HepG2 (cell line): ENCODE measurements around the gene EPB41. TPM values are rescaled to one million over a fixed set of nuclear protein-coding genes. Genes with fewer than 3 reads are reported as not detected.

Source experiments
- ATAC-seq: fragments of 200-7000 bp; cut with Tn5 transposase; 3 replicates; pipeline ENCODE4 v1.9.1; 2020; ENCODE audit warnings: mild to moderate bottlenecking, moderate library complexity
- BruUV-seq: library from RNA; stranded (reverse); fragments of 400-500 nt; replicated peaks from 2 replicates; lab custom pipeline; 2021; lab: Mats Ljungman, UMichigan
- CTCF ChIA-PET: fragments of 300-600 bp; formaldehyde crosslinking; extraction: SDS; loops from one replicate; lab custom pipeline; 2021; ENCODE audit warnings: low total read pairs, inconsistent platforms, low intra/inter-chr PET ratio; lab: Yijun Ruan, JAX
- POLR2A ChIA-PET: fragments of 350-600 bp; sonication (Branson Sonifier 250); formaldehyde crosslinking; loops from one replicate; lab custom pipeline; 2020; ENCODE audit warnings: antibody characterized with exemption, inconsistent platforms; lab: Yijun Ruan, JAX
- DNase-seq: peaks from one replicate; pipeline ENCODE4 v3.0.0-alpha.2; 2015; ENCODE audit warnings: low spot score
- FAIRE-seq: peaks from 3 replicates; lab custom pipeline; 2011; peaks lifted over from hg19 to GRCh38; lab: Jason Lieb, UNC
- H2AFZ ChIP-seq: one replicate; pipeline ENCODE4 v1.6.1; 2011; ENCODE audit warnings: low read length, inconsistent platforms
- H3K27ac ChIP-seq: fragments of 300-600 bp; 3 replicates; pipeline ENCODE4 v1.8.0; 2011; ENCODE audit warnings: mixed run types, mild to moderate bottlenecking, mixed read lengths, low read length, inconsistent platforms; ENCODE audit not compliant: insufficient read depth; ENCODE audit errors: extremely low read length
- H3K27me3 ChIP-seq, 2 experiments: fragments of 200-600 bp in 1 of 2; 2 replicates in 1 of 2; 3 replicates in 1 of 2; pipeline versions ENCODE4 v1.6.0 to v1.8.0; 2011; ENCODE audit warnings: low read length in 2 of 2, mild to moderate bottlenecking in 2 of 2, moderate library complexity in 2 of 2, inconsistent platforms in 1 of 2; ENCODE audit not compliant: insufficient read depth in 2 of 2, control insufficient read depth in 1 of 2
- H3K36me3 ChIP-seq, 2 experiments: fragments of 200-600 bp in 1 of 2; replicated peaks in 1 of 2; 2 replicates in 1 of 2; 3 replicates in 1 of 2; pipeline versions ENCODE4 v1.5.1 to v1.8.0; 2011; ENCODE audit warnings: low read length in 2 of 2, inconsistent platforms in 1 of 2; ENCODE audit not compliant: insufficient read depth in 2 of 2, control insufficient read depth in 1 of 2
- H3K4me1 ChIP-seq: 2 replicates; pipeline ENCODE4 v1.5.1; 2012; ENCODE audit warnings: low read length, inconsistent platforms; ENCODE audit not compliant: insufficient read depth
- H3K4me2 ChIP-seq: 2 replicates; pipeline ENCODE4 v1.6.0; 2011; ENCODE audit warnings: low read depth, low read length, inconsistent platforms
- H3K4me3 ChIP-seq, 3 experiments: fragments of 200-600 bp in 1 of 3; sonication (generic), shearing (Covaris generic) in 1 of 3; replicated peaks in 1 of 3; 2 replicates each; pipeline ENCODE4 v1.5.1; 2011 to 2016; ENCODE audit warnings: low read length in 3 of 3, inconsistent platforms in 2 of 3, low read depth in 2 of 3, mild to moderate bottlenecking in 2 of 3, control low read depth in 1 of 3, mixed read lengths in 1 of 3; ENCODE audit not compliant: insufficient read depth in 1 of 3
- H3K79me2 ChIP-seq: one replicate; pipeline ENCODE4 v1.6.1; 2011; ENCODE audit warnings: low read length, inconsistent platforms; ENCODE audit not compliant: insufficient read depth
- H3K9ac ChIP-seq: 2 replicates; pipeline ENCODE4 v1.6.0; 2011; ENCODE audit warnings: mild to moderate bottlenecking, low read depth, low read length, inconsistent platforms; ENCODE audit not compliant: insufficient read depth
- H3K9me3 ChIP-seq: 2 replicates; pipeline ENCODE4 v1.5.1; 2012; ENCODE audit warnings: mild to moderate bottlenecking, low read length
- H4K20me1 ChIP-seq: 2 replicates; pipeline ENCODE4 v1.6.0; 2011; ENCODE audit warnings: inconsistent platforms, mild to moderate bottlenecking, low read length, moderate library complexity; ENCODE audit not compliant: insufficient read depth
- ADNP ChIP-seq: sonication (generic); formaldehyde crosslinking; IDR thresholded peaks from 2 replicates; pipeline ENCODE4 v1.4.0; 2020; ENCODE audit warnings: missing genetic modification reagents
- AGO2 ChIP-seq: fragments of 200-400 bp; formaldehyde crosslinking; optimal IDR thresholded peaks from 2 replicates; pipeline ENCODE3; 2017; ENCODE audit warnings: mild to moderate bottlenecking, low read depth, low read length, moderate library complexity
- BORCS8-MEF2B ChIP-seq: sonication (generic); formaldehyde crosslinking; IDR thresholded peaks from 2 replicates; pipeline ENCODE4 v1.8.0; 2022; ENCODE audit warnings: mild to moderate bottlenecking, missing genetic modification reagents
- FOXK2 ChIP-seq: fragments of 450-650 bp; IDR thresholded peaks from 2 replicates; pipeline ENCODE4 v1.6.1; 2016
- NONO ChIP-seq, 2 experiments: fragments of 450-650 bp in 1 of 2; sonication (generic) in 1 of 2; formaldehyde crosslinking in 1 of 2; IDR thresholded peaks in 1 of 2; conservative IDR thresholded peaks in 1 of 2; 2 replicates each; pipeline versions ENCODE4 v1.6.1 to v1.8.0; 2017 to 2022; ENCODE audit warnings: mild to moderate bottlenecking in 1 of 2, missing genetic modification reagents in 1 of 2, moderate library complexity in 1 of 2
- NRL ChIP-seq: sonication (generic); formaldehyde crosslinking; IDR thresholded peaks from 2 replicates; pipeline ENCODE4 v1.5.0; 2020; ENCODE audit warnings: missing genetic modification reagents, mild to moderate bottlenecking, moderate library complexity, borderline replicate concordance
- SNAI1 ChIP-seq: sonication (generic); formaldehyde crosslinking; IDR thresholded peaks from 2 replicates; pipeline ENCODE4 v1.5.0; 2020; ENCODE audit warnings: mild to moderate bottlenecking, missing genetic modification reagents, borderline replicate concordance
- ZBTB38 ChIP-seq: sonication (generic); formaldehyde crosslinking; IDR thresholded peaks from 2 replicates; pipeline ENCODE4 v1.5.1; 2020; ENCODE audit warnings: mild to moderate bottlenecking, missing genetic modification reagents
- ZNF232 ChIP-seq: sonication (generic); formaldehyde crosslinking; IDR thresholded peaks from 2 replicates; pipeline ENCODE4 v1.4.0; 2020; ENCODE audit warnings: missing genetic modification reagents, borderline replicate concordance
- WGBS: methylation state at CpG from one replicate; pipeline ENCODE4 v1.1.6; 2017; ENCODE audit warnings: low lambda C conversion rate; 5-methylcytosine and 5-hydroxymethylcytosine counted together
- in situ Hi-C: cut with HindIII; loops from 2 replicates; pipeline ENCODE4 v1.10.0; 2017; ENCODE audit warnings: low pct_unique_long_range_greater_than_20kb; ENCODE audit not compliant: extremely low pct_ligation_motif_present
- intact Hi-C: fragments of 100-400 bp; cut with micrococcal nuclease; formaldehyde crosslinking; loops from one replicate; pipeline ENCODE4 v1.10.0; 2022; ENCODE audit not compliant: unreplicated experiment
- polyA plus RNA-seq, 8 experiments: library from polyadenylated mRNA; depleted of rRNA in 3 of 8; stranded (reverse) in 7 of 8; unstranded in 1 of 8; fragments of >200 nt; fragmentation: Illumina TruSeq in 4 of 8; extraction: Trizol in 4 of 8; gene quantifications; 2 replicates each; pipeline versions ENCODE4 v1.2.1 to v1.2.3, GENCODE V29; 2011 to 2016; ENCODE audit warnings: low read depth in 4 of 8, missing spikeins in 1 of 8, mixed read lengths in 1 of 8; ENCODE audit not compliant: insufficient read depth in 1 of 8
- total RNA-seq, 5 experiments: library from RNA; depleted of rRNA; stranded (reverse); fragments of >200 nt; fragmentation: Illumina TruSeq; extraction: Trizol; gene quantifications; 2 replicates each; pipeline ENCODE4 v1.2.3, GENCODE V29; 2016; ENCODE audit warnings: low read depth in 1 of 5
- TF ChIP-seq, protein P1 (sequence below): sonication (generic); formaldehyde crosslinking; IDR thresholded peaks from 2 replicates; pipeline ENCODE4 v1.4.0; 2020; ENCODE audit warnings: missing genetic modification reagents, mild to moderate bottlenecking, borderline replicate concordance
- TF ChIP-seq, protein P2 (sequence below): sonication (generic); formaldehyde crosslinking; IDR thresholded peaks from 2 replicates; pipeline ENCODE4 v1.5.1; 2020; ENCODE audit warnings: missing genetic modification reagents, mild to moderate bottlenecking, borderline replicate concordance
- TF ChIP-seq, protein P3 (sequence below): sonication (generic); formaldehyde crosslinking; IDR thresholded peaks from 2 replicates; pipeline ENCODE4 v1.5.1; 2020; ENCODE audit warnings: mild to moderate bottlenecking, moderate library complexity, missing genetic modification reagents

EPB41 gene
- total and polyA plus RNA-seq, 2 of the 13 experiments (the other 11 are each of a cell fraction or from before 2014, with no cell fraction given) = 34.5 to 46.7 TPM

DNA sequence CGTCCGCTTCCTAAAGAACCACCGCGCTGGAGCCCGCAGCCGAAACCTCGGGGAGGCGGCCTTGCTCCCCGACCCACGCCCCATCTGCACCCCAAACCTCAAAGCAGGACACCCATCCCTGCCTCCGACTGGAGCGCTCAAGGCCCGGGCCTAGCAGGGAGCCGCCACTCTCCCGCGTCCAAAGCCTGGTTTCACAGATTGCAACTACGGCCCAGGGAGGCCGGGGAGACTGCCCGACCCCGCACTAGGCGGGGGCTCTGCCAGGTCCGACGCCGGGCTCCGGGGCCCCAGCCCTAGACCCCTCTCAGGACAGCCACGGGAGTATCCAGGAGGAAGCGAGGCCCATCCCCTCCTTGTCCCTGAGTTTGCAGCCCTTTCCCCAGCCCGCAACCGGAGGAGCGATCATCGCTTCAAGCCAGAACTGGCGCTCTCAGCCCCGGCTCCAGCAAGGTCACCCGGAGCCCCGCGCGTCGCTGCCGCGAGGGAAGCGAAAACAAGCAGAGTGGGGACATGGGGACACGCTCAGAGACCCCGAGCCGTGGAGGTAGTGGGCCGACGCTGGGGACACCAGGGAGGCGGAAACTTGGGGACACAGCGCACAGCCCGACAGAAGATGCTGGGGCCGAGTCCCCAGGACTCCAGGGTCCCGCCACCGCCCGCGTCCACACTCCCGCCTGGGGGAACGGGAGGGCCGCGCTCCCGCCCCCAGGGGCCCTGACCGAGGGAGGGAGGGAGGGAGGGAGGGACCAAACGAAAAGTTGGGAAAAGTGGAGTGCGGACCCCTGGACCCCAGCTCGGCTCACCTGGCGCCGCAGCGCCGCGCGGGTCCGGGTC, 208.9 kb downstream of the EPB41 start (continued):
- TF ChIP-seq, protein P1, sequence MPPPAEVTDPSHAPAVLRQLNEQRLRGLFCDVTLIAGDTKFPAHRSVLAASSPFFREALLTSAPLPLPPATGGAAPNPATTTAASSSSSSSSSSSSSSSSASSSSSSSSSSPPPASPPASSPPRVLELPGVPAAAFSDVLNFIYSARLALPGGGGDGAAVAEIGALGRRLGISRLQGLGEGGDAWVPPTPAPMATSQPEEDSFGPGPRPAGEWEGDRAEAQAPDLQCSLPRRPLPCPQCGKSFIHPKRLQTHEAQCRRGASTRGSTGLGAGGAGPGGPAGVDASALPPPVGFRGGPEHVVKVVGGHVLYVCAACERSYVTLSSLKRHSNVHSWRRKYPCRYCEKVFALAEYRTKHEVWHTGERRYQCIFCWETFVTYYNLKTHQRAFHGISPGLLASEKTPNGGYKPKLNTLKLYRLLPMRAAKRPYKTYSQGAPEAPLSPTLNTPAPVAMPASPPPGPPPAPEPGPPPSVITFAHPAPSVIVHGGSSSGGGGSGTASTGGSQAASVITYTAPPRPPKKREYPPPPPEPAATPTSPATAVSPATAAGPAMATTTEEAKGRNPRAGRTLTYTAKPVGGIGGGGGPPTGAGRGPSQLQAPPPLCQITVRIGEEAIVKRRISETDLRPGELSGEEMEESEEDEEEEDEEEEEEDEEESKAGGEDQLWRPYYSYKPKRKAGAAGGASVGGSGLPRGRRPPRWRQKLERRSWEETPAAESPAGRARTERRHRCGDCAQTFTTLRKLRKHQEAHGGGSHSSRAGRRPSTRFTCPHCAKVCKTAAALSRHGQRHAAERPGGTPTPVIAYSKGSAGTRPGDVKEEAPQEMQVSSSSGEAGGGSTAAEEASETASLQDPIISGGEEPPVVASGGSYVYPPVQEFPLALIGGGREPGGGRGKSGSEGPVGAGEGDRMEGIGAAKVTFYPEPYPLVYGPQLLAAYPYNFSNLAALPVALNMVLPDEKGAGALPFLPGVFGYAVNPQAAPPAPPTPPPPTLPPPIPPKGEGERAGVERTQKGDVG (CRISPR knock-in tag) = 0 out of 2 replicates have a peak, but pooled peaks have one; percentile 29
- peak; percentile 25 for TF ChIP-seq ZBTB38 (CRISPR knock-in tag)
- peak; percentile 55 for TF ChIP-seq AGO2

DNA sequence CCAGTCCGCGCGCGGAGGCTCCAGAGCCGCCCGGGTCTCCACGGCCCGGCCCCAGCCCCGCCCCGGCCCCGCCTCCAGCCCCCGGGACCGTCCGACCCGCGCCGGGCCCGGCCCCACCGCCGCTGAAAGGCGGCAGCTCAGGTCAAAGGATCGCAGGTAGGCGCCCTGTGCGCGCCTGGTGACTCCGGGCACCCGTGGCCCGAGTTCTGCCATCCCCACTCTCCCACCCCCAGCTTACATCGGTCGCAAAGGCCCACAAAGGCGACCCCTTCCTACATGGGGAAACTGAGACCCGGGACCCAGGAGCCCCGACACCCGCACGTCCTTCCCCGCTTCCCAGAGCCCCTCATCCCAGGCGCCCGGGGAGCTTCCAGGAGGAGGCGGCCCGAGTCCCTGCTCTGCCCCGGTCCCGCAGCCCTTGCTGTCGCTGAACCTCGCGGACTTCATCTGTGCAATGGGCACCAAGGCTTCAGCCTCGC, 209.6 kb downstream of the EPB41 start, which contains the start of gene TMEM200B:
Gene TMEM200B (minus strand): TSS at position 17 of the 479 bp plus-strand sequence. CDS start 2,075 bp downstream, outside the sequence.
- Histone ChIP-seq H3K4me3 (peak within 1 kb of the TSS; percentile 76 to 89 (median 85)), H3K27ac (no peak within 1 kb of the TSS), H3K4me2 (peak within 1 kb of the TSS; percentile 96), H2AFZ (no peak within 1 kb of the TSS), H3K4me1 (peaks cover 20% of the 10 kb centered on the region), H3K9me3 (no peaks in the 10 kb centered on the region), H4K20me1 (no peaks in the 10 kb centered on the region), H3K36me3 (no peaks in the 10 kb centered on the region), H3K27me3 (peaks cover 2 to 11% of the 10 kb centered on the region in 2 experiments; a peak in 2 of 5 replicates), H3K9ac (peak within 1 kb of the TSS; percentile 75), H3K79me2 (no peaks in the 10 kb centered on the region)
- BruUV-seq = TSS peak; percentile 63
- in situ Hi-C loops = loop anchor here (10.0 kb wide), 1 partner anchor 239 kb away; no protein-coding TSS in a partner anchor
- ChIA-PET CTCF (no interaction called here), POLR2A (interaction anchor here (1.0 to 2.5 kb wide), 6 partner anchors 11 to 62 kb away, joined by 3 to 24 read pairs (median 5); partner anchors contain the start of gene SRSF4)
- no peak for FAIRE-seq
- peak; percentile 56 for ATAC-seq
- intact Hi-C loops = loop anchor here (1.0 to 10.0 kb wide), 2 partner anchors 22 to 239 kb away; no protein-coding TSS in a partner anchor
- no peak for DNase-seq
- no CpG with 5 or more reads among the region's 46 CpGs for WGBS
- peak; percentile 45; the same call in 1 of the 2 replicates for TF ChIP-seq NRL (CRISPR knock-in tag)
- TF ChIP-seq NONO (IDR thresholded peaks at IDR 0.05) = no peak
- TF ChIP-seq NONO (CRISPR knock-in tag; conservative IDR thresholded peaks at IDR 0.05) = peak; percentile 53; the same call in 1 of the 2 replicates
- no peak for TF ChIP-seq FOXK2
- TF ChIP-seq SNAI1 (CRISPR knock-in tag) = 0 out of 2 replicates have a peak, but pooled peaks have one; percentile 41
- TF ChIP-seq ZNF232 (CRISPR knock-in tag) = 0 out of 2 replicates have a peak, but pooled peaks have one; percentile 14
- TF ChIP-seq BORCS8-MEF2B (CRISPR knock-in tag) = no peak
- TF ChIP-seq, protein P2, sequence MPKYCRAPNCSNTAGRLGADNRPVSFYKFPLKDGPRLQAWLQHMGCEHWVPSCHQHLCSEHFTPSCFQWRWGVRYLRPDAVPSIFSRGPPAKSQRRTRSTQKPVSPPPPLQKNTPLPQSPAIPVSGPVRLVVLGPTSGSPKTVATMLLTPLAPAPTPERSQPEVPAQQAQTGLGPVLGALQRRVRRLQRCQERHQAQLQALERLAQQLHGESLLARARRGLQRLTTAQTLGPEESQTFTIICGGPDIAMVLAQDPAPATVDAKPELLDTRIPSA (CRISPR knock-in tag) = 0 out of 2 replicates have a peak, but pooled peaks have one; percentile 69
- peak; percentile 13; the same call in 1 of the 2 replicates for TF ChIP-seq ADNP
- TF ChIP-seq AGO2 = peak; percentile 18
- TF ChIP-seq, protein P3, sequence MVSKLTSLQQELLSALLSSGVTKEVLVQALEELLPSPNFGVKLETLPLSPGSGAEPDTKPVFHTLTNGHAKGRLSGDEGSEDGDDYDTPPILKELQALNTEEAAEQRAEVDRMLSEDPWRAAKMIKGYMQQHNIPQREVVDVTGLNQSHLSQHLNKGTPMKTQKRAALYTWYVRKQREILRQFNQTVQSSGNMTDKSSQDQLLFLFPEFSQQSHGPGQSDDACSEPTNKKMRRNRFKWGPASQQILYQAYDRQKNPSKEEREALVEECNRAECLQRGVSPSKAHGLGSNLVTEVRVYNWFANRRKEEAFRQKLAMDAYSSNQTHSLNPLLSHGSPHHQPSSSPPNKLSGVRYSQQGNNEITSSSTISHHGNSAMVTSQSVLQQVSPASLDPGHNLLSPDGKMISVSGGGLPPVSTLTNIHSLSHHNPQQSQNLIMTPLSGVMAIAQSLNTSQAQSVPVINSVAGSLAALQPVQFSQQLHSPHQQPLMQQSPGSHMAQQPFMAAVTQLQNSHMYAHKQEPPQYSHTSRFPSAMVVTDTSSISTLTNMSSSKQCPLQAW (CRISPR knock-in tag) = 0 out of 2 replicates have a peak, but pooled peaks have one; percentile 18
